K562 (cell line): ENCODE measurements around the gene C2CD4D. TPM values are rescaled to one million over a fixed set of nuclear protein-coding genes. Genes with fewer than 3 reads are reported as not detected.

ENCODE experiments used
- ATF2 ChIP-seq: sonication (generic); formaldehyde crosslinking; IDR thresholded peaks from 2 replicates; pipeline ENCODE4 v1.8.1; 2022; ENCODE audit warnings: missing genetic modification reagents
- BDP1 ChIP-seq: IDR thresholded peaks from 3 replicates; pipeline ENCODE4 v1.6.1; 2011; ENCODE audit not compliant: insufficient read length, insufficient read depth
- DPF2 ChIP-seq: fragments of 450-650 bp; IDR thresholded peaks from 2 replicates; pipeline ENCODE4 v1.6.1; 2016
- EGR1 ChIP-seq: fragments of 450-650 bp; conservative IDR thresholded peaks from 2 replicates; pipeline ENCODE4 v1.6.1; 2017; ENCODE audit warnings: mild to moderate bottlenecking
- HBP1 ChIP-seq: fragments of 450-650 bp; formaldehyde crosslinking; IDR thresholded peaks from 2 replicates; pipeline ENCODE4 v1.4.0; 2022; ENCODE audit warnings: missing genetic modification characterization
- MTA2 ChIP-seq: fragments of 450-650 bp; IDR thresholded peaks from 2 replicates; pipeline ENCODE4 v1.6.1; 2016; ENCODE audit warnings: low read depth
- POLR2B ChIP-seq: fragments of 450-650 bp; IDR thresholded peaks from 2 replicates; pipeline ENCODE4 v1.6.1; 2018; ENCODE audit warnings: low read depth; ENCODE audit not compliant: partially characterized antibody
- POLR2G ChIP-seq: fragments of 200-400 bp; formaldehyde crosslinking; IDR thresholded peaks from 2 replicates; pipeline ENCODE4 v1.6.1; 2017; ENCODE audit warnings: low read depth, mild to moderate bottlenecking, antibody characterized with exemption, low read length, moderate library complexity
- RERE ChIP-seq: sonication (generic); formaldehyde crosslinking; IDR thresholded peaks from 2 replicates; pipeline ENCODE4 v1.8.0; 2023; ENCODE audit warnings: missing genetic modification reagents, mild to moderate bottlenecking, borderline replicate concordance
- SAP30 ChIP-seq: fragments of 200-600 bp; sonication (generic); IDR thresholded peaks from 2 replicates; pipeline ENCODE4 v1.6.1; 2012; ENCODE audit warnings: borderline replicate concordance, low read depth, mild to moderate bottlenecking, moderate library complexity, low read length, control low read depth, inconsistent platforms; ENCODE audit not compliant: insufficient read depth, poor library complexity, severe bottlenecking
- THRAP3 ChIP-seq: fragments of 450-650 bp; IDR thresholded peaks from 2 replicates; pipeline ENCODE4 v1.6.1; 2016; ENCODE audit warnings: mild to moderate bottlenecking, inconsistent platforms, borderline replicate concordance
- ZBTB17 ChIP-seq: fragments of 450-650 bp; formaldehyde crosslinking; IDR thresholded peaks from 2 replicates; pipeline ENCODE4 v1.4.0; 2020; ENCODE audit warnings: mild to moderate bottlenecking
- ZBTB5 ChIP-seq: fragments of 450-650 bp; IDR thresholded peaks from 2 replicates; pipeline ENCODE4 v1.6.1; 2017; ENCODE audit warnings: antibody characterized with exemption
- polyA plus RNA-seq, 8 experiments: library from polyadenylated mRNA; depleted of rRNA in 4 of 8; stranded (reverse) in 5 of 8; unstranded in 3 of 8; fragments of >200 nt; fragmentation: Nextera tagmentation in 2 of 8; fragmentation: Illumina TruSeq in 1 of 8; extraction: Ambion mirVana in 2 of 8; extraction: Trizol in 1 of 8; gene quantifications; 2 replicates each; pipeline versions ENCODE4 v1.2.1 to v1.2.3, GENCODE V29; 2011 to 2014; ENCODE audit warnings: inconsistent platforms in 1 of 8, missing spikeins in 1 of 8
- total RNA-seq, 7 experiments: library from RNA; depleted of rRNA in 6 of 7; stranded (reverse); fragments of >200 nt in 6 of 7; fragmentation: Illumina TruSeq in 2 of 7; extraction: Trizol in 2 of 7; gene quantifications; 2 replicates each; pipeline versions ENCODE4 v1.2.1 to v1.2.3, GENCODE V29; 2011 to 2021; ENCODE audit warnings: low replicate concordance in 1 of 7

C2CD4D gene
- total and polyA plus RNA-seq, 9 of the 15 experiments (the other 6 are each of a cell fraction or from before 2014, with no cell fraction given), result not detected

- TF ChIP-seq ZBTB5, result no peak
- no peak for TF ChIP-seq ZBTB17 (CRISPR knock-in tag)
- peak; percentile 19; the same call in 1 of the 2 replicates for TF ChIP-seq DPF2
- TF ChIP-seq EGR1, result peak; percentile 99
- peak; percentile 68; the same call in 1 of the 2 replicates for TF ChIP-seq HBP1 (CRISPR knock-in tag)
- peak; percentile 91 for TF ChIP-seq POLR2G
- TF ChIP-seq ATF2 (CRISPR knock-in tag), result no peak
- TF ChIP-seq MTA2, result no peak
- TF ChIP-seq BDP1, result no peak
- TF ChIP-seq POLR2B, result peak; percentile 54
- TF ChIP-seq THRAP3, result no peak
- TF ChIP-seq RERE (CRISPR knock-in tag), result no peak
- TF ChIP-seq SAP30, result no peak
These were observed 49.3 kb downstream of the C2CD4D start, which contains the start of gene TDRKH (continued) for GRCh38 chr1:151790071-151790939.
